HG02763 (cell line): ENCODE data around the gene SLC2A10.

ENCODE experiments used
- ATAC-seq: cut with Tn5 transposase; IDR thresholded peaks from one replicate; pipeline ENCODE4 v1.9.1; 2021; ENCODE audit warnings: mild to moderate bottlenecking, moderate library complexity; ENCODE audit not compliant: unreplicated experiment

SLC2A10 gene

GRCh38 chr20:46724343-46724959 is 15.0 kb downstream of the SLC2A10 start:
- ATAC-seq, result no peak

- ATAC-seq, result no peak
Observed at GRCh38 chr20:46725186-46726165, 16.0 kb downstream of the SLC2A10 start.

- no peak for ATAC-seq
Observed at GRCh38 chr20:46731770-46732169, 22.3 kb downstream of the SLC2A10 start.

- no peak for ATAC-seq
Observed at GRCh38 chr20:46735436-46735835, 26.0 kb downstream of the SLC2A10 start.

- ATAC-seq, result no peak
Observed at GRCh38 chr20:46739431-46740213, 30.2 kb downstream of the SLC2A10 start.

- no peak for ATAC-seq
Observed at GRCh38 chr20:46740214-46740609, 30.8 kb downstream of the SLC2A10 start.

GRCh38 chr20:46741924-46742668 is 32.6 kb downstream of the SLC2A10 start:
- no peak for ATAC-seq

GRCh38 chr20:46742669-46743045 is 33.2 kb downstream of the SLC2A10 start:
- ATAC-seq, result no peak

- no peak for ATAC-seq
Observed at GRCh38 chr20:46743088-46743487, 33.6 kb downstream of the SLC2A10 start.

GRCh38 chr20:46746956-46747526 is 37.6 kb downstream of the SLC2A10 start:
- ATAC-seq, result no peak

- ATAC-seq, result no peak
Observed at GRCh38 chr20:46749147-46749546, 39.7 kb downstream of the SLC2A10 start.

- no peak for ATAC-seq
Observed at GRCh38 chr20:46751856-46752255, 42.4 kb downstream of the SLC2A10 start.

GRCh38 chr20:46752728-46753127 is 43.3 kb downstream of the SLC2A10 start:
- ATAC-seq, result no peak

GRCh38 chr20:46755483-46756413 is 46.3 kb downstream of the SLC2A10 start:
- no peak for ATAC-seq

GRCh38 chr20:46756419-46756818 is 47.0 kb downstream of the SLC2A10 start:
- ATAC-seq, result no peak

GRCh38 chr20:46757135-46757534 is 47.7 kb downstream of the SLC2A10 start:
- ATAC-seq, result no peak

GRCh38 chr20:46757754-46758678 is 48.6 kb downstream of the SLC2A10 start:
- no peak for ATAC-seq
